ENCODE data around the gene CEP250. TPM values are rescaled to one million over a fixed set of nuclear protein-coding genes. Genes with fewer than 3 reads are reported as not detected.

Gene CEP250
- polyA plus RNA-seq, 1 donor (not counting 4 experiments of a cell fraction or from before 2014, with no cell fraction given), result 8.1 TPM

GRCh38 chr20:35443003-35443402 is 12.4 kb upstream of the CEP250 start:
- Histone ChIP-seq H3K27ac (ENCODE audit: control insufficient read depth, insufficient read depth, low read length) (no peak overlapping the region), H3K9me1 (ENCODE audit: control insufficient read depth, extremely low read depth, insufficient read depth, low read length) (no peaks in the 10 kb centered on the region), H2AFZ (ENCODE audit: control insufficient read depth, low read length) (peak overlapping the region; percentile 74), H3K27me3 (ENCODE audit: control insufficient read depth, extremely low read depth, insufficient read depth, low read length) (no peaks in the 10 kb centered on the region), H4K20me1 (ENCODE audit: control insufficient read depth, extremely low read depth, insufficient read depth, low read length) (no peaks in the 10 kb centered on the region), H3K4me3 (ENCODE audit: control insufficient read depth in 2 of 3, extremely low read depth in 1 of 3, insufficient read depth in 2 of 3, low read depth in 1 of 3, low read length in 3 of 3) (no peak overlapping the region), H3K9ac (ENCODE audit: control insufficient read depth, extremely low read depth, insufficient read depth, low read length) (no peak overlapping the region), H3K4me2 (ENCODE audit: control insufficient read depth, extremely low read depth, insufficient read depth, low read depth, low read length) (peak overlapping the region; percentile 27), H3K79me2 (ENCODE audit: control insufficient read depth, insufficient read depth, low read length) (no peaks in the 10 kb centered on the region), H3K36me3 (ENCODE audit: control insufficient read depth in 2 of 2, extremely low read depth in 1 of 2, insufficient read depth in 2 of 2, low read length in 2 of 2) (no peaks in the 10 kb centered on the region), H3K4me1 (ENCODE audit: control insufficient read depth, extremely low read depth, insufficient read depth, low read length) (peaks cover 18% of the 10 kb centered on the region), H3K9me3 (ENCODE audit: control insufficient read depth, low read depth, low read length) (no peaks in the 10 kb centered on the region)
- dilution Hi-C loops (cut with MboI; ENCODE audit: extremely low pct_ligation_motif_present, low sequenced_read_pairs), result no loop called here
- FAIRE-seq (no peak), DNase-seq (ENCODE audit: low read depth, low spot score) (no peak)
- no peak for TF ChIP-seq EZH2 (IDR thresholded peaks at IDR 0.05; ENCODE audit: low read length)
- TF ChIP-seq, protein P1, sequence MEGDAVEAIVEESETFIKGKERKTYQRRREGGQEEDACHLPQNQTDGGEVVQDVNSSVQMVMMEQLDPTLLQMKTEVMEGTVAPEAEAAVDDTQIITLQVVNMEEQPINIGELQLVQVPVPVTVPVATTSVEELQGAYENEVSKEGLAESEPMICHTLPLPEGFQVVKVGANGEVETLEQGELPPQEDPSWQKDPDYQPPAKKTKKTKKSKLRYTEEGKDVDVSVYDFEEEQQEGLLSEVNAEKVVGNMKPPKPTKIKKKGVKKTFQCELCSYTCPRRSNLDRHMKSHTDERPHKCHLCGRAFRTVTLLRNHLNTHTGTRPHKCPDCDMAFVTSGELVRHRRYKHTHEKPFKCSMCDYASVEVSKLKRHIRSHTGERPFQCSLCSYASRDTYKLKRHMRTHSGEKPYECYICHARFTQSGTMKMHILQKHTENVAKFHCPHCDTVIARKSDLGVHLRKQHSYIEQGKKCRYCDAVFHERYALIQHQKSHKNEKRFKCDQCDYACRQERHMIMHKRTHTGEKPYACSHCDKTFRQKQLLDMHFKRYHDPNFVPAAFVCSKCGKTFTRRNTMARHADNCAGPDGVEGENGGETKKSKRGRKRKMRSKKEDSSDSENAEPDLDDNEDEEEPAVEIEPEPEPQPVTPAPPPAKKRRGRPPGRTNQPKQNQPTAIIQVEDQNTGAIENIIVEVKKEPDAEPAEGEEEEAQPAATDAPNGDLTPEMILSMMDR (optimal IDR thresholded peaks at IDR 0.05 in 1 of 3, IDR thresholded peaks at IDR 0.05 in 1 of 3, conservative IDR thresholded peaks at IDR 0.05 in 1 of 3; ENCODE audit: extremely low read depth in 1 of 3, insufficient read depth in 2 of 3, low read length in 3 of 3), result no peak

DNA sequence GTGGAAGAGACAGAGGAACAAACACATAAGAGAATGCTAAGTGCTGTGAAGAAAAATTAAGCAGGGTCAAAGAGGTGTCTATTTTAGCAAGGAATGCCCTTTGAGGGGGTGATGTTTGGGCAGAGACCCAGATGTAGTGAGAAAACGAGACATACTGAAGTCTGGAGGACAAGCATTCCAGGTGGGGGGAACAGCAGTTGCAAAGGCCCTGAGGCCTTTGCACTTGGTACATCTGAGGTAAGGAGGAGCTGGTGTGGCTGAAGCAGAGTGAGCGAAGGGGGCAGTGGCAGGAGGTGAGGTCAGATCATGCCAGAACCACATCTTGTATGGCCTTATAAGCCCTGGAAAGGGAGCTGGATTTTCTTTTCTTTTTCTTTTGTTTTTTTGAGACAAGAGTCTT is 11.2 kb upstream of the CEP250 start:
- FAIRE-seq, result no peak
- Histone ChIP-seq H2AFZ (ENCODE audit: control insufficient read depth, low read length) (no peak overlapping the region), H3K9me1 (ENCODE audit: control insufficient read depth, extremely low read depth, insufficient read depth, low read length) (no peaks in the 10 kb centered on the region), H3K4me1 (ENCODE audit: control insufficient read depth, extremely low read depth, insufficient read depth, low read length) (peaks cover 6% of the 10 kb centered on the region), H3K27ac (ENCODE audit: control insufficient read depth, insufficient read depth, low read length) (no peak overlapping the region), H4K20me1 (ENCODE audit: control insufficient read depth, extremely low read depth, insufficient read depth, low read length) (no peaks in the 10 kb centered on the region), H3K36me3 (ENCODE audit: control insufficient read depth in 2 of 2, extremely low read depth in 1 of 2, insufficient read depth in 2 of 2, low read length in 2 of 2) (no peaks in the 10 kb centered on the region), H3K9me3 (ENCODE audit: control insufficient read depth, low read depth, low read length) (no peaks in the 10 kb centered on the region), H3K9ac (ENCODE audit: control insufficient read depth, extremely low read depth, insufficient read depth, low read length) (no peak overlapping the region), H3K79me2 (ENCODE audit: control insufficient read depth, insufficient read depth, low read length) (no peaks in the 10 kb centered on the region), H3K4me3 (ENCODE audit: control insufficient read depth in 2 of 3, extremely low read depth in 1 of 3, insufficient read depth in 2 of 3, low read depth in 1 of 3, low read length in 3 of 3) (no peak overlapping the region), H3K27me3 (ENCODE audit: control insufficient read depth, extremely low read depth, insufficient read depth, low read length) (no peaks in the 10 kb centered on the region), H3K4me2 (ENCODE audit: control insufficient read depth, extremely low read depth, insufficient read depth, low read depth, low read length) (no peak overlapping the region)
- no peak for DNase-seq (ENCODE audit: low read depth, low spot score)
- no peak for TF ChIP-seq EZH2 (IDR thresholded peaks at IDR 0.05; ENCODE audit: low read length)
- TF ChIP-seq, protein P1 (optimal IDR thresholded peaks at IDR 0.05 in 1 of 3, IDR thresholded peaks at IDR 0.05 in 1 of 3, conservative IDR thresholded peaks at IDR 0.05 in 1 of 3; ENCODE audit: extremely low read depth in 1 of 3, insufficient read depth in 2 of 3, low read length in 3 of 3), result no peak
- dilution Hi-C loops (cut with MboI; ENCODE audit: extremely low pct_ligation_motif_present, low sequenced_read_pairs), result no loop called here
